ENCODE measurements around the gene PRDM16. TPM values are rescaled to one million over a fixed set of nuclear protein-coding genes. Genes with fewer than 3 reads are reported as not detected.

The PRDM16 gene
- total and polyA plus RNA-seq, 2 of the 8 experiments (the other 6 are each of a cell fraction or from before 2014, with no cell fraction given): 0.39 to 0.43 TPM

DNA sequence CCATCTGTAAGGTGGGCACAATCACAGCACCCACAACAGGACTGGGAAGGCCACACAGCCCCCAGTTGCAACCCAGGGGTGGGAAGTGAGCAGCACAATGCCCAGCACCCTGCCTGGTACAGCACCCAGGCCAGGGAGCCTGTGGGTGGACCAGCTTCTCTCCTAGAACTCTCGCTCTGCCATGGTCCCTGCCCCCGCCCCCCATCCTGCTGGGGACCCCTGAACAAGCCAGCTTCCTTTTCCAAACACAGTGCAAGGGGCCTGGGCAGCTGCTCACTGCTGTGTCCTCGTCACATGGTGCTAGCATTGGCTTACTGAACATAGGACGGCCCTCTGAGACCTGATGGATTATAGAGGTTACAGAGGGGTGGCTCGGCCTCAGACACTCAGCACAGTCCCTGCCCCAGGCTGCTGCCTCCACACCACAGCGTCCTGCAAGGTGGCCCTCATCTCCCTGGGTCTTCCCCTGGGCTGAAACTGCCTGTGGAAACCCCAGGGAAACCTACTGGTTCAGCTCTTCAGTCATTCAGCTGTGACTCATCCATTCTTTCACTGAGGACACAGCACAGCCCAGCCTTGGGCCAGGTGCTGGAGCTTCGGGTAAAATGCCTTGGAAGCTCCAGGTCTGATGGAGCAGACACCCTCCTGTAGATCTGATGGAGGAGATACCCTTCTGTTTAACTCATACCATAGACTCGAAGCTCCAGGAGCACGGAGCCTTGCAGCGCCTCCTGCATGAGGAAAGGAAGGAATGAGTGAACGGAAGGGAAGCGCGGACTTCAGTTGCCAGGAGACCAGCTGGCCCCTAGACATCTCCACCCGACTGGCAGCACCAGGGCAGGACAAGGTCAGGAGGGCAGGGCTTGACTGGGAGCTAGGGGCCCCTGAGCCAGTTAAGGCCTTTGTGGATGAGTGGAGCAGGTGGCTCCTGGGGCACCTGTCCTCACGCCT is 8.1 kb upstream of the PRDM16 start (continued):
- TF ChIP-seq, protein P1, sequence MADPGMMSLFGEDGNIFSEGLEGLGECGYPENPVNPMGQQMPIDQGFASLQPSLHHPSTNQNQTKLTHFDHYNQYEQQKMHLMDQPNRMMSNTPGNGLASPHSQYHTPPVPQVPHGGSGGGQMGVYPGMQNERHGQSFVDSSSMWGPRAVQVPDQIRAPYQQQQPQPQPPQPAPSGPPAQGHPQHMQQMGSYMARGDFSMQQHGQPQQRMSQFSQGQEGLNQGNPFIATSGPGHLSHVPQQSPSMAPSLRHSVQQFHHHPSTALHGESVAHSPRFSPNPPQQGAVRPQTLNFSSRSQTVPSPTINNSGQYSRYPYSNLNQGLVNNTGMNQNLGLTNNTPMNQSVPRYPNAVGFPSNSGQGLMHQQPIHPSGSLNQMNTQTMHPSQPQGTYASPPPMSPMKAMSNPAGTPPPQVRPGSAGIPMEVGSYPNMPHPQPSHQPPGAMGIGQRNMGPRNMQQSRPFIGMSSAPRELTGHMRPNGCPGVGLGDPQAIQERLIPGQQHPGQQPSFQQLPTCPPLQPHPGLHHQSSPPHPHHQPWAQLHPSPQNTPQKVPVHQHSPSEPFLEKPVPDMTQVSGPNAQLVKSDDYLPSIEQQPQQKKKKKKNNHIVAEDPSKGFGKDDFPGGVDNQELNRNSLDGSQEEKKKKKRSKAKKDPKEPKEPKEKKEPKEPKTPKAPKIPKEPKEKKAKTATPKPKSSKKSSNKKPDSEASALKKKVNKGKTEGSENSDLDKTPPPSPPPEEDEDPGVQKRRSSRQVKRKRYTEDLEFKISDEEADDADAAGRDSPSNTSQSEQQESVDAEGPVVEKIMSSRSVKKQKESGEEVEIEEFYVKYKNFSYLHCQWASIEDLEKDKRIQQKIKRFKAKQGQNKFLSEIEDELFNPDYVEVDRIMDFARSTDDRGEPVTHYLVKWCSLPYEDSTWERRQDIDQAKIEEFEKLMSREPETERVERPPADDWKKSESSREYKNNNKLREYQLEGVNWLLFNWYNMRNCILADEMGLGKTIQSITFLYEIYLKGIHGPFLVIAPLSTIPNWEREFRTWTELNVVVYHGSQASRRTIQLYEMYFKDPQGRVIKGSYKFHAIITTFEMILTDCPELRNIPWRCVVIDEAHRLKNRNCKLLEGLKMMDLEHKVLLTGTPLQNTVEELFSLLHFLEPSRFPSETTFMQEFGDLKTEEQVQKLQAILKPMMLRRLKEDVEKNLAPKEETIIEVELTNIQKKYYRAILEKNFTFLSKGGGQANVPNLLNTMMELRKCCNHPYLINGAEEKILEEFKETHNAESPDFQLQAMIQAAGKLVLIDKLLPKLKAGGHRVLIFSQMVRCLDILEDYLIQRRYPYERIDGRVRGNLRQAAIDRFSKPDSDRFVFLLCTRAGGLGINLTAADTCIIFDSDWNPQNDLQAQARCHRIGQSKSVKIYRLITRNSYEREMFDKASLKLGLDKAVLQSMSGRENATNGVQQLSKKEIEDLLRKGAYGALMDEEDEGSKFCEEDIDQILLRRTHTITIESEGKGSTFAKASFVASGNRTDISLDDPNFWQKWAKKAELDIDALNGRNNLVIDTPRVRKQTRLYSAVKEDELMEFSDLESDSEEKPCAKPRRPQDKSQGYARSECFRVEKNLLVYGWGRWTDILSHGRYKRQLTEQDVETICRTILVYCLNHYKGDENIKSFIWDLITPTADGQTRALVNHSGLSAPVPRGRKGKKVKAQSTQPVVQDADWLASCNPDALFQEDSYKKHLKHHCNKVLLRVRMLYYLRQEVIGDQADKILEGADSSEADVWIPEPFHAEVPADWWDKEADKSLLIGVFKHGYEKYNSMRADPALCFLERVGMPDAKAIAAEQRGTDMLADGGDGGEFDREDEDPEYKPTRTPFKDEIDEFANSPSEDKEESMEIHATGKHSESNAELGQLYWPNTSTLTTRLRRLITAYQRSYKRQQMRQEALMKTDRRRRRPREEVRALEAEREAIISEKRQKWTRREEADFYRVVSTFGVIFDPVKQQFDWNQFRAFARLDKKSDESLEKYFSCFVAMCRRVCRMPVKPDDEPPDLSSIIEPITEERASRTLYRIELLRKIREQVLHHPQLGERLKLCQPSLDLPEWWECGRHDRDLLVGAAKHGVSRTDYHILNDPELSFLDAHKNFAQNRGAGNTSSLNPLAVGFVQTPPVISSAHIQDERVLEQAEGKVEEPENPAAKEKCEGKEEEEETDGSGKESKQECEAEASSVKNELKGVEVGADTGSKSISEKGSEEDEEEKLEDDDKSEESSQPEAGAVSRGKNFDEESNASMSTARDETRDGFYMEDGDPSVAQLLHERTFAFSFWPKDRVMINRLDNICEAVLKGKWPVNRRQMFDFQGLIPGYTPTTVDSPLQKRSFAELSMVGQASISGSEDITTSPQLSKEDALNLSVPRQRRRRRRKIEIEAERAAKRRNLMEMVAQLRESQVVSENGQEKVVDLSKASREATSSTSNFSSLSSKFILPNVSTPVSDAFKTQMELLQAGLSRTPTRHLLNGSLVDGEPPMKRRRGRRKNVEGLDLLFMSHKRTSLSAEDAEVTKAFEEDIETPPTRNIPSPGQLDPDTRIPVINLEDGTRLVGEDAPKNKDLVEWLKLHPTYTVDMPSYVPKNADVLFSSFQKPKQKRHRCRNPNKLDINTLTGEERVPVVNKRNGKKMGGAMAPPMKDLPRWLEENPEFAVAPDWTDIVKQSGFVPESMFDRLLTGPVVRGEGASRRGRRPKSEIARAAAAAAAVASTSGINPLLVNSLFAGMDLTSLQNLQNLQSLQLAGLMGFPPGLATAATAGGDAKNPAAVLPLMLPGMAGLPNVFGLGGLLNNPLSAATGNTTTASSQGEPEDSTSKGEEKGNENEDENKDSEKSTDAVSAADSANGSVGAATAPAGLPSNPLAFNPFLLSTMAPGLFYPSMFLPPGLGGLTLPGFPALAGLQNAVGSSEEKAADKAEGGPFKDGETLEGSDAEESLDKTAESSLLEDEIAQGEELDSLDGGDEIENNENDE (IDR thresholded peaks at IDR 0.05; ENCODE audit: insufficient replicate concordance, low read length): no peak
- TF ChIP-seq NANOG (IDR thresholded peaks at IDR 0.05; ENCODE audit: insufficient read depth, low read depth, low read length, poor library complexity, severe bottlenecking): no peak
- no peak for TF ChIP-seq BRCA1 (IDR thresholded peaks at IDR 0.05; ENCODE audit: low read depth, low read length)
- no peak for TF ChIP-seq SUZ12 (IDR thresholded peaks at IDR 0.05; ENCODE audit: low read length)
- TF ChIP-seq, protein P2, sequence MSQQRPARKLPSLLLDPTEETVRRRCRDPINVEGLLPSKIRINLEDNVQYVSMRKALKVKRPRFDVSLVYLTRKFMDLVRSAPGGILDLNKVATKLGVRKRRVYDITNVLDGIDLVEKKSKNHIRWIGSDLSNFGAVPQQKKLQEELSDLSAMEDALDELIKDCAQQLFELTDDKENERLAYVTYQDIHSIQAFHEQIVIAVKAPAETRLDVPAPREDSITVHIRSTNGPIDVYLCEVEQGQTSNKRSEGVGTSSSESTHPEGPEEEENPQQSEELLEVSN (IDR thresholded peaks at IDR 0.05): no peak
- TF ChIP-seq KDM4A (IDR thresholded peaks at IDR 0.05; ENCODE audit: low read depth, low read length, severe bottlenecking): no peak
- TF ChIP-seq SP1 (IDR thresholded peaks at IDR 0.05; ENCODE audit: low read depth, low read length): no peak
- TF ChIP-seq POLR2A (IDR thresholded peaks at IDR 0.05; ENCODE audit: control extremely low read depth in 1 of 2, low read depth in 2 of 2, low read length in 2 of 2): no peak

Measured in H1 (cell line).